Activated T-helper 2 cell treated with anti-CD3 and anti-CD28 coated beads, Interferon-gamma antibody, Interleukin-2, Interleukin-4, amounts not matched to agents 10 μg/mL and 5 μg/mL and 100 μg/mL, durations not matched to agents 14 hours and 24 hours and 36 hours (primary cell): Measurements from ENCODE around the gene NCOR1. TPM values are rescaled to one million over a fixed set of nuclear protein-coding genes. Genes with fewer than 3 reads are reported as not detected.

Experiments used
- DNase-seq: peaks from one replicate; pipeline ENCODE4 v3.0.0; 2021; ENCODE audit warnings: low spot score
- H3K27ac Mint-ChIP-seq: one replicate; pipeline ENCODE4 v1.8.0; 2021; ENCODE audit warnings: mixed read lengths
- H3K27me3 Mint-ChIP-seq: one replicate; pipeline ENCODE4 v1.8.0; 2021; ENCODE audit warnings: low read depth, mixed read lengths
- H3K36me3 Mint-ChIP-seq: one replicate; pipeline ENCODE4 v1.8.0; 2021; ENCODE audit warnings: low read depth, mixed read lengths
- H3K4me1 Mint-ChIP-seq: one replicate; pipeline ENCODE4 v1.8.0; 2021; ENCODE audit warnings: low read depth, mixed read lengths
- H3K4me3 Mint-ChIP-seq: one replicate; pipeline ENCODE4 v1.8.0; 2021; ENCODE audit warnings: low read depth, mild to moderate bottlenecking, moderate library complexity, mixed read lengths
- H3K9me3 Mint-ChIP-seq: one replicate; pipeline ENCODE4 v1.8.0; 2021; ENCODE audit warnings: mixed read lengths
- intact Hi-C: fragments of 100-400 bp; cut with micrococcal nuclease; formaldehyde crosslinking; loops from one replicate; pipeline ENCODE4 v1.15.1; 2023
- total RNA-seq: library from RNA; stranded (reverse); gene quantifications from 2 replicates; pipeline ENCODE4 v1.2.3, GENCODE V29; 2022

The NCOR1 gene
- total RNA-seq, 1 donor from 2014 or later = 134 TPM

DNA sequence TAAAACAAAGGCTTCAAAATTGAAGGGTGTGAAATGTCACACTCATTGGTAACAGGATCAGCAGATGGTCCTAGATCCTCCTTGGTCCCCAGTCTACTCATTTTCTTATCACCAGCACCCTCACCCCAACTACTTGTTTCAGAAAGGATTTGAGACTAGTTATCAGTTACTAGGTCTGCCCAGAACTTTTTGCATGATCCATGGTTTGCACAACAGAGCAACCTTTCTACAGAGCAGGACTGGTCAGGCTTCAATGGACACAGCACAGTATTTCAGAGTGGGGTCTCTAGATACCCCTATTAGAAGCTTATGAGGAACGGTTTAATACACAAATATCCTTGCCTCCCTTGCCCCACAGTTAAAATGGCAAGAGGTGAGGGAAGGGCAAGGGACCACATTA is 190.1 kb downstream of the NCOR1 start:
- intact Hi-C loops = no loop called here
- peaks cover 24% of the 10 kb centered on the region for H3K4me1 Mint-ChIP-seq
- no peaks in the 10 kb centered on the region for H3K27me3 Mint-ChIP-seq
- H3K27ac Mint-ChIP-seq = no peak overlapping the region
- no peak overlapping the region for H3K4me3 Mint-ChIP-seq
- H3K9me3 Mint-ChIP-seq = no peaks in the 10 kb centered on the region
- DNase-seq = no peak
- peaks cover 84% of the 10 kb centered on the region for H3K36me3 Mint-ChIP-seq

DNA sequence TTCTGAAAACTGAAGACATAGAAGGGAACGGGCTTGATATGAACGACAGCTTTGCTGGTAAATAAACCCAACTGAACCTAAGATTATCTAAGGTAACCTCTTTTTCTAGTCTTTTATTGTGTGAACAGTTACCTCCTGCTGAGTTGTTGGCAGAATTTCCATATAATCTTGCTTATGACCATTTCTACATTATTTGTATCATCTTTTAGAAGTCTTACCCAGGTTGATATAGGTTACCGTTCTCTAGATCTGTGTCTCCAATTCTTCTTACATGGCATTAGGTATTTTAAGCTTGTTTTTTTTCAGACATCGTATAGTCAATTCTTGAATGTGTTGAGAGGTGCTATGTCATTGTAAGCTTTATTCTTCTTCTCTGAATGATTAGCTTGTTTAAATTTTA is 191.5 kb downstream of the NCOR1 start:
- peaks cover 80% of the 10 kb centered on the region for H3K36me3 Mint-ChIP-seq
- no peak overlapping the region for H3K27ac Mint-ChIP-seq
- H3K4me1 Mint-ChIP-seq = peaks cover 24% of the 10 kb centered on the region
- H3K4me3 Mint-ChIP-seq = no peak overlapping the region
- no peaks in the 10 kb centered on the region for H3K27me3 Mint-ChIP-seq
- DNase-seq = no peak
- no peaks in the 10 kb centered on the region for H3K9me3 Mint-ChIP-seq
- intact Hi-C loops = no loop called here

DNA sequence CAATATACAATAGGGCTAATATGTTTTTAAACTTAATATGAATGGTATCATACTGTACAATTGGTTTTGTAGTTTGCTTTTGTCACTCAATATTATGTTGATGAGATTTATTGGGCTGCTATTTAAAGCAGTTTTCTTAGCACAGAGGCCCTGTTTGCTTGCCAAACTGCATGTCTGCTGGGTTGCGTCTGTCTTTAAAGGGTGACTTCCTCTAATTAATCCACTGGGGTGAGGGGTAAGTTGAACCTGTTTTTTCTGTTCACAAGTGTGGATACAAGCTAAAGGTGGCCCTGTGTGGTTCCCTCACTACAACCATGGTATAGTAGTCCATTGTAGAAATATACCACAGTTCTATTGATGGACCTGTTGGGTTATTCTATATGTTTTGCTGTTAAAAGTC is 196.0 kb downstream of the NCOR1 start:
- Mint-ChIP-seq H3K36me3 (peaks cover 62% of the 10 kb centered on the region), H3K4me3 (no peak overlapping the region), H3K27me3 (no peaks in the 10 kb centered on the region), H3K4me1 (peaks cover 4% of the 10 kb centered on the region), H3K9me3 (no peaks in the 10 kb centered on the region), H3K27ac (no peak overlapping the region)
- DNase-seq = no peak
- intact Hi-C loops = no loop called here

DNA sequence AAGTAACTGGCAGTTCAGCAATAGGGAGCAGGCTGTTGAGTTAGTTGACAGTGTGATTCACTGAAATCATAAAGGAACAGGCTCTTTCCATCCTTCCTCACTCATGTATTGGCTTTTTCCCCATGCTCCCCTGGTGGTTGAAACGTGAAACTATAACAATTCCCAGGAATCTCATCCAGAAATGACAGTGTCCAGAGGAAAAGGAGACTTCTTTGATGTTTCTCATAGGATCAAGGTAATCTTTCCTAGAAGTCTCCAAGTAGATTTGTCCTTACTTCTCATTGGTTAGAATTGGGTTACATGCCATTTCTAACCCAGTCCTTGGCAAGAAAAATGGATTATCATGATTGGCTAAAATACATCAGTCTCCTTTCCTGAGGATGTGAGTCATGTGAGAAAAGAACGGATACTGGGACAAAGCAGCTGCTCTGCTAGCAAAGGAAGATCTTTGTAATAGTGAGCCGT is 201.4 kb downstream of the NCOR1 start:
- no peak for DNase-seq
- peaks cover 57% of the 10 kb centered on the region for H3K36me3 Mint-ChIP-seq
- no peaks in the 10 kb centered on the region for H3K9me3 Mint-ChIP-seq
- intact Hi-C loops = no loop called here
- H3K4me1 Mint-ChIP-seq = no peaks in the 10 kb centered on the region
- no peak overlapping the region for H3K4me3 Mint-ChIP-seq
- H3K27me3 Mint-ChIP-seq = no peaks in the 10 kb centered on the region
- H3K27ac Mint-ChIP-seq = no peak overlapping the region

DNA sequence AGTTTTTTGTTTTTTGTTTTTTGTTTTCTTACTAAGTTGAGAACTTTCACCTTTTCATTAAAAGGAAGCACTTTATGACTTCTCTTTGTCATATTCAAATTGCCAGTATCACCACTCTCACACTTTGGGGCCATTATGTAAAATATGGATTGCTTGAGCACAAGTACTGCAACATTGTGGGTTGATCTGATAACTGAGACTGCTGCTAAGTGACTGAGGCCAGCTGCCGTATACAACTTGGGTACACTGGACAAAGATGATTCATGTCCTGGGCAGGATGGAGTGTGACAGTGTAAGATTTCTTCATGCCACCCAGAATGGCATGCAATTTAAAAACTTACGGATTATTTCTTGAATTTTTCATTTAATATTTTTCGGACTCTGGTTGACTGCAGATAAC is 207.9 kb downstream of the NCOR1 start:
- H3K27me3 Mint-ChIP-seq = no peaks in the 10 kb centered on the region
- peak overlapping the region; percentile 33 for H3K27ac Mint-ChIP-seq
- DNase-seq = no peak
- H3K9me3 Mint-ChIP-seq = no peaks in the 10 kb centered on the region
- H3K4me3 Mint-ChIP-seq = no peak overlapping the region
- intact Hi-C loops = loop anchor here (1.0 kb wide), 1 partner anchor 21 kb away; no protein-coding TSS in a partner anchor
- peaks cover 86% of the 10 kb centered on the region for H3K36me3 Mint-ChIP-seq
- peaks cover 26% of the 10 kb centered on the region for H3K4me1 Mint-ChIP-seq

DNA sequence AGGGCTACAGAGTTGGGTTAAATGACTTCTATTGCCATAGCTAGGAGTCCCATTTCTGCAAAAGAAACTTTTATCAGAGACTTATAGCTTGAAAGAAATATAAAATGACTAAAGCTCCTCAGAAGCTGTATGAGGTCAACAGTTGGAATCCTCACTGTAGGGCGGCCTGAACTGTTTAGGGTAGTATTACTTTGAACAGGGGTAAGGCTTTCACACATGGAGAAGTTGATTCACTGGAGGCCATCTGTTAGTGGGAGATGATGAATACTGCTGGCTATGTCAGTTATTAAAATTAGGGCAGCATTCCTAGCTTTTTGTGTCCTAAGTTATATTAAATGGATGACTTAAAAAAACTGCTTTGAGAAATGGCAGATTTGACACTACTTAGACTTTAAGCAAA is 209.7 kb downstream of the NCOR1 start:
- Mint-ChIP-seq H3K27me3 (no peaks in the 10 kb centered on the region), H3K4me3 (no peak overlapping the region), H3K4me1 (peaks cover 41% of the 10 kb centered on the region), H3K27ac (no peak overlapping the region), H3K9me3 (peaks cover 9% of the 10 kb centered on the region), H3K36me3 (peaks cover 89% of the 10 kb centered on the region)
- DNase-seq = no peak
- intact Hi-C loops = no loop called here

DNA sequence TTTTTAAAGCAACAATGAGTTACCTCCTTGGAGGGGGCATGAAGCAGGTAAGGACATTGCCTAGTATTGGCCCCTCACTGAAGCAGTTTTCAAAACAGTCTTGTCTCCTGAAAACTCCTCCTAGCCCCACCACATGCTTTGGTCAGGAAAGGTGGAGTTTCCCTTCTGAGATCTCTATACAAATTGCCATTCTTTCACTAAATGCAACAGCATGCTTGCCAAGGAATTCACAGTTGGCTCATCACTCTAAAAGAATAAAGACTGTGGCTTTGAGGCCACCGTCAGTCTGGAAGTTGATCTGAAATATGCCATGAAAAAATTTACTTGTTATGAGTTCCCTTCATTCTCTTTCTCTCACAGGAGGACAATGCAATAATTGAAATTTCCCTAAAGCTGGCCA is 211.5 kb downstream of the NCOR1 start:
- intact Hi-C loops = no loop called here
- H3K36me3 Mint-ChIP-seq = peaks cover 85% of the 10 kb centered on the region
- H3K4me3 Mint-ChIP-seq = no peak overlapping the region
- H3K27ac Mint-ChIP-seq = no peak overlapping the region
- no peaks in the 10 kb centered on the region for H3K27me3 Mint-ChIP-seq
- H3K9me3 Mint-ChIP-seq = peaks cover 9% of the 10 kb centered on the region
- H3K4me1 Mint-ChIP-seq = peaks cover 44% of the 10 kb centered on the region
- DNase-seq = no peak

DNA sequence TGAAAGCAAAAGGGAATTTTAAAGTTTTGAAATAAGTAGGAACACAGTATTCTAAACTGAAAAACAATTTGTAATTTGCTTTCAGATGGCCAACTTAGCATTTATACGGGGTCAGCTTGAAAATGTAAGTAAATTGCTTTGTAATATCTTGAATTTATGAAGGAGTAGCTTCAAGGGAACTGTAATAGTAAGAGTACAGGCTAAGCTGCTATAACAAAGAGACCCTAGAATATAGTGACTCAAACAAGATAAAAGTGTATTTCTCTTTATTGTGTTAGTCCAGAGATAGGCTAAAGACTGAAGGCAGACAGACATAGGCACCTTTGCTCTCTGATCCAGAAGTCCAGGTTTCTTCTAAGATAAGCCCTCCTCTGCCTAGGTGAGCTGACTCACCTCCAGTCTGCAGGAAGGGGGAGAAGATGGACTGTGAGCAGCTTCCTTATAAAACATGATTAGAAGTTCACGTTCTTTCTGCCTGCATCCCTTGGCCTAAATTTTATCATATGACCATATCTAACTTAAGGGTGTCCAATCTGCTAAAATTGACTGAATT is 212.6 kb downstream of the NCOR1 start:
- H3K36me3 Mint-ChIP-seq = peaks cover 74% of the 10 kb centered on the region
- no peaks in the 10 kb centered on the region for H3K27me3 Mint-ChIP-seq
- no peak for DNase-seq
- intact Hi-C loops = no loop called here
- H3K9me3 Mint-ChIP-seq = peaks cover 9% of the 10 kb centered on the region
- no peak overlapping the region for H3K27ac Mint-ChIP-seq
- H3K4me3 Mint-ChIP-seq = no peak overlapping the region
- H3K4me1 Mint-ChIP-seq = peaks cover 33% of the 10 kb centered on the region

DNA sequence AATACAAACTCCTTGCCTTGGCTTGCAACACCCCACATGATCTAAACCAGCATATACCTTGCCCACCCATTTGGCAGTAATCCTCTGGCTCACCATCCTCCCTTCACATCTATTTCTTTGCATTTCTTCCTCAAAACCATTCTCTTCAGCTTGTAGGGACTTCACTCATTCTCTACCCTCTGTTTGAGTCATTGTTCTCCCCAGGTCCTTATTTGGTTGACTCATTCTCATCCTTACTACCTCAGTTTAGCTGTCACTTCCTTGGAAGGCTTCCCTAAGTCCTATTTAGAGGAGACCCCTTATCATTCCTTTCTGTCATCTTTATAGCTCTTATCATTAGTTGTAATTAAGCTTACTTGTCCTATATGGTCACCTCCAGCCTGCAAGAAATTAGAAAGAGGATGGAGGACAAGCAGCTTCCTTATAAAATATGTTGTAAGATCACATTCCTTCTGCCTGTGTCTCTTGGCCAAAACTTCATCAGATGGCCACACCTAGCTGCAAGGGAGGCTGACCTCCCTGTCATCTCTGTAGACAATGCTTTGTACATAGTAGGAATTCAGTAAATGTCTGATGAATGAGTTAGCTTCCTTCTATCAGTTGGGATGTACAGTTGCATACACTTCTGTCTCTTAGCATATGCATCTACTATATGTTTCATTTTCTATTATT is 214.0 kb downstream of the NCOR1 start:
- Mint-ChIP-seq H3K27me3 (no peaks in the 10 kb centered on the region), H3K27ac (peak overlapping the region; percentile 90), H3K4me3 (peak overlapping the region; percentile 94), H3K9me3 (peaks cover 9% of the 10 kb centered on the region), H3K4me1 (peaks cover 28% of the 10 kb centered on the region), H3K36me3 (peaks cover 60% of the 10 kb centered on the region)
- DNase-seq = no peak
- intact Hi-C loops = no loop called here

DNA sequence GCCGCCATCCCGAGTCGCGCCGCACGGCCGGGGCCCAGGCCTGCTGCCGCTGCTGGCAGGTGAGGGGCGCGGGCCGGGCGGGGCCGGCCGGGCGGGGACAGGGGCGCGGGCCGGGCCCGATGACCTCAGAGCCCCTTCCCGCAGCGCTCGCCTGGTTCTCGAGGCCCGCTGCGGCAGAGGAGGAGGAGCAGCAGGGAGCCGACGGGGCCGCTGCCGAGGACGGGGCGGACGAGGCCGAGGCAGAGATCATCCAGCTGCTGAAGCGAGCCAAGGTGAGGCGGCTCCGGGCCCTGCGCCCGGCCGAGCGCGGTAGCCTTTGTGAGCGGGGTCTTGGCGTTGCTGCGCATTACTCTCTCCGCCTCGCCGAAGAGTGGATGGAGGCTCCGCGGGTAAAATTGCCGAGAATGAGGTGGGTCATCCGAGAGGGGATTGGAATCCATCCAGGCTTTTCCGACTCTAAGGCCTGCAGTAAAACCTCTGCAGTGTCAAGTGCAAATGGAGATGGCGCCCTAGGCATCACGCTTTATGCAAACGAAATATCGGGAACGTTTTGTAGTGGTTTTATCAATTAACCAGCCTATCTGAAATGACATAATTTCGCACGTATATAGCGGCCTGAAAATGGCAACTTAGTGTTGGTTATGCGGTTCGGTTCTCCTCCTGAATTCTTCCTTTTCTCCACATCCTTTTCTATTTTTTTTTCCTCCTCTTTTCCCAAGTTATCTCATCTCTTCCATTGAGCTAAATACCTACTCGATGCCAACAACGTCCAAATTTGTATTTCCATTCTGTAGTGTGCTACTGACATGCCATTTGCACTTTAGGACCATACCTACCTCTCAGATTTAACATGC is 215.1 kb downstream of the NCOR1 start:
- intact Hi-C loops = loop anchor here (1.0 to 5.0 kb wide), 5 partner anchors 41 to 381 kb away; partner anchors contain the start of gene UBB
- Mint-ChIP-seq H3K9me3 (peaks cover 9% of the 10 kb centered on the region), H3K4me3 (peak overlapping the region; percentile 94), H3K27ac (peak overlapping the region; percentile 90), H3K36me3 (peaks cover 48% of the 10 kb centered on the region), H3K27me3 (no peaks in the 10 kb centered on the region), H3K4me1 (peaks cover 27% of the 10 kb centered on the region)
- no peak for DNase-seq

DNA sequence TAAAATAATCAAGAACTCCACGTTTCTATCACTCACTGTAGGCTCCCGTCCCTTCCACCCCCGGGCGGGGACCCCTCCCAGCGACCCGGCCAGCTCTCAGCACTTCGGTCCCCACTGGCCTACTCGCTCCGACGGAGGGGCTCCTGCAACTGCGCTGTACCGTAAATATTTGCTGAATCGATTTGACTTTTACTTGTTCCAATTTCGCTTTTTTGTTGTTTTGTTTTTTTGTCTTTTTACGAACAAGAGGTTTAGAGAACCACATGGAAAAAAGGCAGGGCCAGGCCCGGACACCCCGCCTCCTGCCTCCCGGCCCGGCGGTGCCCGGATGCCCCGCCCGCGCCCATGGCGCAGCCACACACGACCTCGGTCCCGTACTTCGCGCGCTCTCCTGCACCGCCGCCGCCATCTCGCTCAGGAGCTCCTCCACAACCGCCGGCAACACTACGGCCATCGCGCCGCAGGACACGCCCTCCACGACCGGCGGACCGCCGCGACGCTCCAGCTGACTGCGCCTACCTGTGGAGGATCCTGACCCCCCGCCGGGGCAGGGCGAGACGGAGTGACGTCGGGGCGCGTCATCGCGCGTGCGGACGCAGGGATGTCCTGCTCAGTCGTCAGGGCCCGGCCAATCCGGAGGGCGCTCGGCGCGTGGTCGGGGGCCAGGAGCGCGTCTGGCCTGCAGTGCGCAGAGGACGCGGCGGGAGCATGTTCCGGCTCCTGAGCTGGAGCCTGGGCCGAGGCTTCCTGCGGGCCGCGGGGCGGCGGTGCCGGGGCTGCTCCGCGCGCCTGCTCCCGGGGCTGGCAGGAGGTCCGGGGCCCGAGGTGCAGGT is 216.0 kb downstream of the NCOR1 start, which contains the start of the genes TTC19 and ZSWIM7:
TSS of gene TTC19 (plus strand) at position 684 of the 833 bp plus-strand sequence. CDS start at position 709, 25 bp downstream.
TSS of gene ZSWIM7 (minus strand) at position 564 of the 833 bp plus-strand sequence. CDS start at position 454, 110 bp downstream.
- H3K27ac Mint-ChIP-seq = peak within 1 kb of the TSS; percentile 96
- H3K27me3 Mint-ChIP-seq = no peaks in the 10 kb centered on the region
- H3K4me1 Mint-ChIP-seq = peaks cover 24% of the 10 kb centered on the region
- intact Hi-C loops = loop anchor here (1.0 to 5.0 kb wide), 5 partner anchors 40 to 382 kb away; partner anchors contain the start of gene UBB
- H3K9me3 Mint-ChIP-seq = peaks cover 9% of the 10 kb centered on the region
- peaks cover 40% of the 10 kb centered on the region for H3K36me3 Mint-ChIP-seq
- peak; percentile 92 for DNase-seq
- H3K4me3 Mint-ChIP-seq = peak within 1 kb of the TSS; percentile 94

DNA sequence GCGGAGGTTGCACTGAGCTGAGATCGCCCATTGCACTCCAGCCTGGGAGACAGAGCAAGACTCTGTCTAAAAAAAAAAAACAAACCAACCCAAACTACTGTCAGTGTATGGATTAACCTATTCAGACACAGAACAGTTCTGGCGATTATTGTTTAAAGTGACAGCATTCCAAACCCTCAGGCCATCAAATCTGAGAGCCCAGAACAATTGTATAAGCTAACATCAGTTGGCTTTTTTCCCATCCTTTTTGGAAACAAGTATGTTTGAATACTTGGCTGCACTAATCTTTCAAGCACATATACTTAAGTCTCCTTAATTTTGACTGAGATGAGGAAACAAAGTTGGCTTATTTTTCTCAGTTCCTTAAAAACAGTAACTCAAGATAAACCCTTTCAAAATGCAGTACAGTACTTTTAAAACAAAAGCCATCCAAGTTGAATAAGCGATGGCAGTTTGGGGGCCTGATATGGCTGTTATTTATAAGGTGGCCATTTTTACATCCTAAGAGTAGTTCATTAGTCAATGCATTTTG is 217.2 kb downstream of the NCOR1 start:
- DNase-seq = no peak
- intact Hi-C loops = loop anchor here (1.0 to 5.0 kb wide), 4 partner anchors 53 to 170 kb away; partner anchors contain the start of gene ADORA2B
- no peaks in the 10 kb centered on the region for H3K27me3 Mint-ChIP-seq
- no peak overlapping the region for H3K27ac Mint-ChIP-seq
- peaks cover 9% of the 10 kb centered on the region for H3K9me3 Mint-ChIP-seq
- H3K4me3 Mint-ChIP-seq = no peak overlapping the region
- H3K36me3 Mint-ChIP-seq = peaks cover 27% of the 10 kb centered on the region
- peaks cover 22% of the 10 kb centered on the region for H3K4me1 Mint-ChIP-seq
